GM12878 (cell line): ENCODE results near the gene UBE2Z. TPM values are rescaled to one million over a fixed set of nuclear protein-coding genes. Genes with fewer than 3 reads are reported as not detected.

Experiments
- MXI1 ChIP-seq: fragments of 150-350 bp; IDR thresholded peaks from 2 replicates; pipeline ENCODE4 v1.6.1; 2011; ENCODE audit warnings: low read depth, mild to moderate bottlenecking, inconsistent platforms, low read length, improper control_type of control experiment
- RBBP5 ChIP-seq: fragments of 200-600 bp; sonication (generic); conservative IDR thresholded peaks from 2 replicates; pipeline ENCODE4 v1.6.1; 2016
- SREBF2 ChIP-seq: IDR thresholded peaks from 2 replicates; pipeline ENCODE4 v1.6.1; 2012; ENCODE audit warnings: mild to moderate bottlenecking, low read length
- WRNIP1 ChIP-seq: IDR thresholded peaks from 2 replicates; pipeline ENCODE4 v1.6.1; 2011; ENCODE audit warnings: low read depth, low read length, improper control_type of control experiment, borderline replicate concordance
- polyA plus RNA-seq, 11 experiments: library from polyadenylated mRNA; depleted of rRNA in 4 of 11; unstranded in 6 of 11; stranded (reverse) in 5 of 11; fragments of >200 nt; fragmentation: Nextera tagmentation in 4 of 11; fragmentation: Illumina TruSeq in 1 of 11; extraction: Ambion mirVana in 4 of 11; extraction: Trizol in 1 of 11; gene quantifications; 1 replicate in 1 of 11; 2 replicates in 10 of 11; pipeline versions ENCODE4 v1.2.1 to v1.2.3, GENCODE V29; 2011 to 2016; ENCODE audit warnings: inconsistent platforms in 2 of 11, missing spikeins in 2 of 11, low read depth in 1 of 11
- small RNA-seq: library from RNA; depleted of rRNA; stranded (forward); fragments of <200 nt; gene quantifications from one replicate; pipeline ENCODE3, GENCODE V24; 2014
- total RNA-seq, 4 experiments: library from RNA; depleted of rRNA in 3 of 4; stranded (reverse); fragments of >200 nt in 3 of 4; fragmentation: Illumina TruSeq in 1 of 4; extraction: Trizol in 1 of 4; gene quantifications; 2 replicates each; pipeline versions ENCODE4 v1.2.1 to v1.2.3, GENCODE V29; 2013 to 2021
- TF ChIP-seq, protein P1 (sequence below): fragments of 450-650 bp; IDR thresholded peaks from 2 replicates; pipeline ENCODE4 v1.6.1; 2017; ENCODE audit warnings: mild to moderate bottlenecking

Gene UBE2Z
- total and polyA plus RNA-seq, 10 of the 15 experiments (the other 5 are each of a cell fraction or from before 2014, with no cell fraction given): 23.1 to 191 (median 57.4) TPM

DNA sequence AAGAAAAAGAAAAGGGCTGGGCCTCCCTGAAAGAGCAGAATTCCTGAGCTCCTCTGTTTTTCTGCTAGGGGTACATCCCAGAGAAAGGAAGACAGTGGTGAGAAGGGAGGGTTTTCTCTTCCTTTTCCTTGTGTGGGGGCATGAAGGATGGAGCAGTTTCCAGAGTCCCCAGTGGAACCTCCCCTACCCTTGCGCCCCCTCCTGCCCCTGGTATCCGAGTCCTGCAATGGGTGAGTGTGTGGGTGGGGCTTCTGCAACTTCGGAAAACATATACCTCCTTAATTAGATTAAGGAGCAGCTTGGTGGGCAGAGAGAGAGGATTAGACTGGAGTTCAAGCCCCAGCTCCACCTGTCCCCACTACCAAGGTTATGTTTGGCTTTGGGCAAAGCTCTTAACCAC is 65.6 kb downstream of the UBE2Z start (continued):
- TF ChIP-seq, protein P1, sequence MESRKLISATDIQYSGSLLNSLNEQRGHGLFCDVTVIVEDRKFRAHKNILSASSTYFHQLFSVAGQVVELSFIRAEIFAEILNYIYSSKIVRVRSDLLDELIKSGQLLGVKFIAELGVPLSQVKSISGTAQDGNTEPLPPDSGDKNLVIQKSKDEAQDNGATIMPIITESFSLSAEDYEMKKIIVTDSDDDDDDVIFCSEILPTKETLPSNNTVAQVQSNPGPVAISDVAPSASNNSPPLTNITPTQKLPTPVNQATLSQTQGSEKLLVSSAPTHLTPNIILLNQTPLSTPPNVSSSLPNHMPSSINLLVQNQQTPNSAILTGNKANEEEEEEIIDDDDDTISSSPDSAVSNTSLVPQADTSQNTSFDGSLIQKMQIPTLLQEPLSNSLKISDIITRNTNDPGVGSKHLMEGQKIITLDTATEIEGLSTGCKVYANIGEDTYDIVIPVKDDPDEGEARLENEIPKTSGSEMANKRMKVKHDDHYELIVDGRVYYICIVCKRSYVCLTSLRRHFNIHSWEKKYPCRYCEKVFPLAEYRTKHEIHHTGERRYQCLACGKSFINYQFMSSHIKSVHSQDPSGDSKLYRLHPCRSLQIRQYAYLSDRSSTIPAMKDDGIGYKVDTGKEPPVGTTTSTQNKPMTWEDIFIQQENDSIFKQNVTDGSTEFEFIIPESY: no peak
- TF ChIP-seq MXI1: no peak
- no peak for TF ChIP-seq WRNIP1
- no peak for TF ChIP-seq SREBF2
- no peak for TF ChIP-seq RBBP5
- TF ChIP-seq, all 136 proteins: peak for 0

Small RNAs within 50 kb of the gene (small RNA-seq; reads per million reads assigned to genes)
- not detected for gene AC068531.1
- gene RF00263: not detected
- not detected for gene RF01210
- not detected for gene RNU1-42P

Other genes with a start within 250 kb of the UBE2Z start
Only the 7 nearest of the 10 such genes appear.
- not detected in 2 replicates for gene HOXB13, start 179.7 kb upstream of the UBE2Z start, total RNA-seq (2014; rRNA removed)
- gene HOXB13, start 179.7 kb upstream of the UBE2Z start, total RNA-seq (2014; rRNA removed; fragmentation: Illumina TruSeq; extraction: Trizol): not detected in 2 replicates
- 0.05 TPM in 2 replicates for gene HOXB13, start 179.7 kb upstream of the UBE2Z start, total RNA-seq (2021)
- not detected in 2 replicates for gene HOXB13, start 179.7 kb upstream of the UBE2Z start, polyA plus RNA-seq (2011; rRNA removed)
- gene HOXB13, start 179.7 kb upstream of the UBE2Z start, polyA plus RNA-seq (2014; fragmentation: Illumina TruSeq; extraction: Trizol): not detected in 2 replicates
- not detected for gene HOXB13, start 179.7 kb upstream of the UBE2Z start, polyA plus RNA-seq (2014; fragmentation: Nextera tagmentation; extraction: Ambion mirVana)
- not detected in 2 replicates for gene HOXB13, start 179.7 kb upstream of the UBE2Z start, polyA plus RNA-seq (2014; rRNA removed)
- gene HOXB13, start 179.7 kb upstream of the UBE2Z start, polyA plus RNA-seq (2016; fragmentation: Nextera tagmentation; extraction: Ambion mirVana): not detected
- 0.06 and 0.22 TPM in 2 replicates for gene TTLL6, start 91.2 kb upstream of the UBE2Z start, total RNA-seq (2014; rRNA removed)
- 0.14 and 0.27 TPM in 2 replicates for gene TTLL6, start 91.2 kb upstream of the UBE2Z start, total RNA-seq (2014; rRNA removed; fragmentation: Illumina TruSeq; extraction: Trizol)
- 0.10 TPM in 1 of 2 replicates, not detected in the other for gene TTLL6, start 91.2 kb upstream of the UBE2Z start, total RNA-seq (2021)
- gene TTLL6, start 91.2 kb upstream of the UBE2Z start, polyA plus RNA-seq (2011; rRNA removed): 0.07 and 0.10 TPM in 2 replicates
- gene TTLL6, start 91.2 kb upstream of the UBE2Z start, polyA plus RNA-seq (2014; fragmentation: Illumina TruSeq; extraction: Trizol): 0.13 and 0.16 TPM in 2 replicates
- gene TTLL6, start 91.2 kb upstream of the UBE2Z start, polyA plus RNA-seq (2014; fragmentation: Nextera tagmentation; extraction: Ambion mirVana): not detected
- gene TTLL6, start 91.2 kb upstream of the UBE2Z start, polyA plus RNA-seq (2014; rRNA removed): 0.36 TPM in 1 of 2 replicates, not detected in the other
- not detected for gene TTLL6, start 91.2 kb upstream of the UBE2Z start, polyA plus RNA-seq (2016; fragmentation: Nextera tagmentation; extraction: Ambion mirVana)
- gene CALCOCO2, start 77.4 kb upstream of the UBE2Z start, total RNA-seq (2014; rRNA removed): 20.2 and 22.7 TPM in 2 replicates
- gene CALCOCO2, start 77.4 kb upstream of the UBE2Z start, total RNA-seq (2014; rRNA removed; fragmentation: Illumina TruSeq; extraction: Trizol): 48.0 and 51.1 TPM in 2 replicates
- gene CALCOCO2, start 77.4 kb upstream of the UBE2Z start, total RNA-seq (2021): 60.3 and 67.9 TPM in 2 replicates
- 138 and 146 TPM in 2 replicates for gene CALCOCO2, start 77.4 kb upstream of the UBE2Z start, polyA plus RNA-seq (2011; rRNA removed)
- 65.6 and 81.9 TPM in 2 replicates for gene CALCOCO2, start 77.4 kb upstream of the UBE2Z start, polyA plus RNA-seq (2014; fragmentation: Illumina TruSeq; extraction: Trizol)
- 10 to 100 TPM; 33.7 to 36.4 TPM for gene CALCOCO2, start 77.4 kb upstream of the UBE2Z start, polyA plus RNA-seq (2014; fragmentation: Nextera tagmentation; extraction: Ambion mirVana)
- 45.4 and 48.4 TPM in 2 replicates for gene CALCOCO2, start 77.4 kb upstream of the UBE2Z start, polyA plus RNA-seq (2014; rRNA removed)
- 10 to 100 TPM; 58.3 to 67.1 TPM for gene CALCOCO2, start 77.4 kb upstream of the UBE2Z start, polyA plus RNA-seq (2016; fragmentation: Nextera tagmentation; extraction: Ambion mirVana)
- gene ATP5MC1, start 15.6 kb upstream of the UBE2Z start, total RNA-seq (2014; rRNA removed): 226 and 259 TPM in 2 replicates
- gene ATP5MC1, start 15.6 kb upstream of the UBE2Z start, total RNA-seq (2014; rRNA removed; fragmentation: Illumina TruSeq; extraction: Trizol): 473 and 474 TPM in 2 replicates
- gene ATP5MC1, start 15.6 kb upstream of the UBE2Z start, total RNA-seq (2021): 175 and 178 TPM in 2 replicates
- 385 and 425 TPM in 2 replicates for gene ATP5MC1, start 15.6 kb upstream of the UBE2Z start, polyA plus RNA-seq (2011; rRNA removed)
- gene ATP5MC1, start 15.6 kb upstream of the UBE2Z start, polyA plus RNA-seq (2014; fragmentation: Illumina TruSeq; extraction: Trizol): 505 and 513 TPM in 2 replicates
- 1,000 to 10,000 TPM; 1,262 to 1,605 TPM for gene ATP5MC1, start 15.6 kb upstream of the UBE2Z start, polyA plus RNA-seq (2014; fragmentation: Nextera tagmentation; extraction: Ambion mirVana)
- gene ATP5MC1, start 15.6 kb upstream of the UBE2Z start, polyA plus RNA-seq (2014; rRNA removed): 378 and 399 TPM in 2 replicates
- gene ATP5MC1, start 15.6 kb upstream of the UBE2Z start, polyA plus RNA-seq (2016; fragmentation: Nextera tagmentation; extraction: Ambion mirVana): 100 to 1,000 TPM; 916 to 958 TPM
- gene SNF8, start 36.4 kb downstream of the UBE2Z start, total RNA-seq (2014; rRNA removed): 83.7 and 86.1 TPM in 2 replicates
- gene SNF8, start 36.4 kb downstream of the UBE2Z start, total RNA-seq (2014; rRNA removed; fragmentation: Illumina TruSeq; extraction: Trizol): 80.2 and 80.8 TPM in 2 replicates
- gene SNF8, start 36.4 kb downstream of the UBE2Z start, total RNA-seq (2021): 108 and 112 TPM in 2 replicates
- gene SNF8, start 36.4 kb downstream of the UBE2Z start, polyA plus RNA-seq (2011; rRNA removed): 71.8 and 86.1 TPM in 2 replicates
- 96.9 and 105 TPM in 2 replicates for gene SNF8, start 36.4 kb downstream of the UBE2Z start, polyA plus RNA-seq (2014; fragmentation: Illumina TruSeq; extraction: Trizol)
- 10 to 100 TPM in 1 of 2 experiments, 1 to 10 TPM in 1; 6.1 to 18.1 TPM for gene SNF8, start 36.4 kb downstream of the UBE2Z start, polyA plus RNA-seq (2014; fragmentation: Nextera tagmentation; extraction: Ambion mirVana)
- 116 and 123 TPM in 2 replicates for gene SNF8, start 36.4 kb downstream of the UBE2Z start, polyA plus RNA-seq (2014; rRNA removed)
- 100 to 1,000 TPM; 188 to 228 TPM for gene SNF8, start 36.4 kb downstream of the UBE2Z start, polyA plus RNA-seq (2016; fragmentation: Nextera tagmentation; extraction: Ambion mirVana)
- not detected in 2 replicates for gene GIP, start 60.2 kb downstream of the UBE2Z start, total RNA-seq (2014; rRNA removed)
- not detected in 2 replicates for gene GIP, start 60.2 kb downstream of the UBE2Z start, total RNA-seq (2014; rRNA removed; fragmentation: Illumina TruSeq; extraction: Trizol)
- gene GIP, start 60.2 kb downstream of the UBE2Z start, total RNA-seq (2021): not detected in 2 replicates
- not detected in 2 replicates for gene GIP, start 60.2 kb downstream of the UBE2Z start, polyA plus RNA-seq (2011; rRNA removed)
- gene GIP, start 60.2 kb downstream of the UBE2Z start, polyA plus RNA-seq (2014; fragmentation: Illumina TruSeq; extraction: Trizol): not detected in 2 replicates
- gene GIP, start 60.2 kb downstream of the UBE2Z start, polyA plus RNA-seq (2014; fragmentation: Nextera tagmentation; extraction: Ambion mirVana): not detected
- gene GIP, start 60.2 kb downstream of the UBE2Z start, polyA plus RNA-seq (2014; rRNA removed): not detected in 2 replicates
- not detected for gene GIP, start 60.2 kb downstream of the UBE2Z start, polyA plus RNA-seq (2016; fragmentation: Nextera tagmentation; extraction: Ambion mirVana)
- 0.05 and 0.11 TPM in 2 replicates for gene IGF2BP1, start 89.0 kb downstream of the UBE2Z start, total RNA-seq (2014; rRNA removed)
- gene IGF2BP1, start 89.0 kb downstream of the UBE2Z start, total RNA-seq (2014; rRNA removed; fragmentation: Illumina TruSeq; extraction: Trizol): 0.09 and 0.13 TPM in 2 replicates
- 1.2 and 2.4 TPM in 2 replicates for gene IGF2BP1, start 89.0 kb downstream of the UBE2Z start, total RNA-seq (2021)
- gene IGF2BP1, start 89.0 kb downstream of the UBE2Z start, polyA plus RNA-seq (2011; rRNA removed): 0.07 and 0.08 TPM in 2 replicates
- 0.15 and 0.17 TPM in 2 replicates for gene IGF2BP1, start 89.0 kb downstream of the UBE2Z start, polyA plus RNA-seq (2014; fragmentation: Illumina TruSeq; extraction: Trizol)
- gene IGF2BP1, start 89.0 kb downstream of the UBE2Z start, polyA plus RNA-seq (2014; fragmentation: Nextera tagmentation; extraction: Ambion mirVana): under 1 TPM in 1 of 2 experiments, not detected in 1; 0.04 TPM
- 0.09 and 0.28 TPM in 2 replicates for gene IGF2BP1, start 89.0 kb downstream of the UBE2Z start, polyA plus RNA-seq (2014; rRNA removed)
- gene IGF2BP1, start 89.0 kb downstream of the UBE2Z start, polyA plus RNA-seq (2016; fragmentation: Nextera tagmentation; extraction: Ambion mirVana): under 1 TPM; 0.08 to 0.35 TPM